GM12872 (cell line): Measurements from ENCODE around the gene ARID1B.

Experiments used
- TF ChIP-seq, protein P1 (sequence below): IDR thresholded peaks from 3 replicates; pipeline ENCODE4 v1.5.1; 2011; ENCODE audit warnings: low read depth, mild to moderate bottlenecking, low read length, moderate library complexity; ENCODE audit not compliant: insufficient read depth

Gene ARID1B

GRCh38 chr6:157196391-157196790, 419.2 kb downstream of the ARID1B start:
- TF ChIP-seq, protein P1, sequence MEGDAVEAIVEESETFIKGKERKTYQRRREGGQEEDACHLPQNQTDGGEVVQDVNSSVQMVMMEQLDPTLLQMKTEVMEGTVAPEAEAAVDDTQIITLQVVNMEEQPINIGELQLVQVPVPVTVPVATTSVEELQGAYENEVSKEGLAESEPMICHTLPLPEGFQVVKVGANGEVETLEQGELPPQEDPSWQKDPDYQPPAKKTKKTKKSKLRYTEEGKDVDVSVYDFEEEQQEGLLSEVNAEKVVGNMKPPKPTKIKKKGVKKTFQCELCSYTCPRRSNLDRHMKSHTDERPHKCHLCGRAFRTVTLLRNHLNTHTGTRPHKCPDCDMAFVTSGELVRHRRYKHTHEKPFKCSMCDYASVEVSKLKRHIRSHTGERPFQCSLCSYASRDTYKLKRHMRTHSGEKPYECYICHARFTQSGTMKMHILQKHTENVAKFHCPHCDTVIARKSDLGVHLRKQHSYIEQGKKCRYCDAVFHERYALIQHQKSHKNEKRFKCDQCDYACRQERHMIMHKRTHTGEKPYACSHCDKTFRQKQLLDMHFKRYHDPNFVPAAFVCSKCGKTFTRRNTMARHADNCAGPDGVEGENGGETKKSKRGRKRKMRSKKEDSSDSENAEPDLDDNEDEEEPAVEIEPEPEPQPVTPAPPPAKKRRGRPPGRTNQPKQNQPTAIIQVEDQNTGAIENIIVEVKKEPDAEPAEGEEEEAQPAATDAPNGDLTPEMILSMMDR: no peak

- TF ChIP-seq, protein P1: no peak
Observed at GRCh38 chr6:157198425-157199279, 421.5 kb downstream of the ARID1B start.

DNA sequence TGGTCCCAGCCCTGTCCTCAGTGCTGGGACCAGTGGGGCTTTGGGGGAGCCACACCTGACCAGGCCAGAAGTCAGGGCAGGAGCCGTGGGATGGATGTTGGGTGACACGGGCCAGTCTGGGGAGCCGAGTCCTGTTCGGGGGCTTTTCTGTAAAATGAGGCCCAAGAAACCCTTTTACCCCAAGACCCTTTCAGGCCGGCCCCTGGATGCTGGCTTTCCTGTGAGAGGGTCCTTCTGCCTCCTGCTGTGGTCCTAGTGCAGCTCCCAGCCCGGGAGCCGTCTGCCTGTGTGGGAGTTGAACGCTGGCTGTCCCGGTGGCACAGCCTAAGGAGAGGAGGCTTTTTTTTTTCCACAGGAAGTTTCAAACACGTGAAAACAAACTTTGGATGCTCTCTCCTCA, 422.9 kb downstream of the ARID1B start:
- TF ChIP-seq, protein P1: no peak

GRCh38 chr6:157200611-157201010, 423.4 kb downstream of the ARID1B start:
- TF ChIP-seq, protein P1: no peak

GRCh38 chr6:157201083-157201482, 423.9 kb downstream of the ARID1B start:
- TF ChIP-seq, protein P1: no peak

DNA sequence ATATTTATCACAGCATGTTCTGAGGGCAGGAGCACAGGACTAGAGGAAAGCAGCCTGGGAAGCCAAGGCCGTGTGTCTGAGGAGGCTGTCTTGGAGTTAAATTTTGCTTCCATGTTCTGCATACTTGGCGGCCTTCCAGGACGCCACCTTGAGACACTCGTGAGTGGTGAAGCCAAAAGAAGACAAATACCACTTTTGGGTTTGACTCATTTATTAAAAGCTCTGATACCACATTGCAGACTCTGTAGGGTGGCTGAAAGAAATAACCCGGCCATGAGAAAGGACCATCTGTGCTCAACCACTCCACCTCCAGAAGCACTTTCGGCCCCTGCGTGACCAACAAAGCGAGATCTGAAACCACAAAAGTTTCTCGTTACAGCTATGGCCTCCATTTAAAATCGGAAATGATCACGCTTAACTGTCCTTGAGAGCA, 426.1 kb downstream of the ARID1B start:
- TF ChIP-seq, protein P1: peak; percentile 22; the same call in 1 of the 3 replicates

DNA sequence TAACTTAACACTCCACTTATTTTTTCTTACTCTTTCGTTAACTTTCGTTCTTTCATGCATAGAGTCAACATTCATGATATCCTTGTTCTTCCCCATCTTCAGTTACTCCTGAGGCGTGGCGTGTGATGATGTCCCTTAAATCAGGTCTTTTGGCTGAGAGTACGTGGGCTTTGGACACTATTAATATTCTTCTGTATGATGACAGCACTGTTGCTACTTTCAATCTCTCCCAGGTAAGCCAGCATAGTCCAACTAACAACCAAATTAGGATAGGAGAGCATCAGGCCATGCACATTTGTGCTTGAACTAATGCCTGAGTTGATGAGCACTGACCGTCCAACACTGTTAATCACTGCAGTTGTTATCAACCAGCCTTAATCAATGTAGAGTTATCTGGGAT, 426.6 kb downstream of the ARID1B start:
- TF ChIP-seq, protein P1: no peak
